H1 (cell line): ENCODE measurements around the gene LFNG. TPM values are rescaled to one million over a fixed set of nuclear protein-coding genes. Genes with fewer than 3 reads are reported as not detected.

ENCODE experiments used
- FOSL1 ChIP-seq: IDR thresholded peaks from 2 replicates; pipeline ENCODE4 v1.6.1; 2011; ENCODE audit warnings: mild to moderate bottlenecking, low read depth, low read length, moderate library complexity; ENCODE audit not compliant: insufficient read depth
- HDAC6 ChIP-seq: IDR thresholded peaks from one replicate; pipeline ENCODE4 v1.7.1; 2012; ENCODE audit warnings: low read depth, mild to moderate bottlenecking, inconsistent platforms, low read length, moderate library complexity
- POLR2AphosphoS5 ChIP-seq: IDR thresholded peaks from 2 replicates; pipeline ENCODE4 v1.6.1; 2011; ENCODE audit warnings: low read depth, low read length
- TAF1 ChIP-seq: IDR thresholded peaks from 2 replicates; pipeline ENCODE4 v1.6.1; 2011; ENCODE audit warnings: mild to moderate bottlenecking, low read depth, low read length
- TCF12 ChIP-seq: IDR thresholded peaks from 2 replicates; pipeline ENCODE4 v1.6.1; 2011; ENCODE audit warnings: low read depth, mild to moderate bottlenecking, low read length
- ZNF274 ChIP-seq: IDR thresholded peaks from 2 replicates; pipeline ENCODE4 v1.7.0; 2012; ENCODE audit warnings: low read length, borderline replicate concordance; ENCODE audit errors: extremely low read depth
- polyA plus RNA-seq, 7 experiments: library from polyadenylated mRNA; depleted of rRNA in 3 of 7; stranded (reverse) in 5 of 7; unstranded in 2 of 7; fragments of >200 nt in 5 of 7; fragments of 200-250 nt in 2 of 7; gene quantifications; 1 replicate in 5 of 7; 2 replicates in 1 of 7; 4 replicates in 1 of 7; pipeline versions ENCODE4 v1.2.1 to v1.2.3, GENCODE V29; 2011 to 2013; ENCODE audit warnings: missing spikeins in 2 of 7, mixed read lengths in 2 of 7
- total RNA-seq: library from RNA; stranded (reverse); fragmentation: NEBNext Ultra II Directional; extraction: Animal tissue kit (Norgen Biotek cat#: 25700); gene quantifications from 2 replicates; pipeline ENCODE4 v1.2.1, GENCODE V29; 2021

Gene LFNG
- total and polyA plus RNA-seq, 2 of the 8 experiments (the other 6 are each of a cell fraction or from before 2014, with no cell fraction given) = 31.6 to 35.6 TPM

DNA sequence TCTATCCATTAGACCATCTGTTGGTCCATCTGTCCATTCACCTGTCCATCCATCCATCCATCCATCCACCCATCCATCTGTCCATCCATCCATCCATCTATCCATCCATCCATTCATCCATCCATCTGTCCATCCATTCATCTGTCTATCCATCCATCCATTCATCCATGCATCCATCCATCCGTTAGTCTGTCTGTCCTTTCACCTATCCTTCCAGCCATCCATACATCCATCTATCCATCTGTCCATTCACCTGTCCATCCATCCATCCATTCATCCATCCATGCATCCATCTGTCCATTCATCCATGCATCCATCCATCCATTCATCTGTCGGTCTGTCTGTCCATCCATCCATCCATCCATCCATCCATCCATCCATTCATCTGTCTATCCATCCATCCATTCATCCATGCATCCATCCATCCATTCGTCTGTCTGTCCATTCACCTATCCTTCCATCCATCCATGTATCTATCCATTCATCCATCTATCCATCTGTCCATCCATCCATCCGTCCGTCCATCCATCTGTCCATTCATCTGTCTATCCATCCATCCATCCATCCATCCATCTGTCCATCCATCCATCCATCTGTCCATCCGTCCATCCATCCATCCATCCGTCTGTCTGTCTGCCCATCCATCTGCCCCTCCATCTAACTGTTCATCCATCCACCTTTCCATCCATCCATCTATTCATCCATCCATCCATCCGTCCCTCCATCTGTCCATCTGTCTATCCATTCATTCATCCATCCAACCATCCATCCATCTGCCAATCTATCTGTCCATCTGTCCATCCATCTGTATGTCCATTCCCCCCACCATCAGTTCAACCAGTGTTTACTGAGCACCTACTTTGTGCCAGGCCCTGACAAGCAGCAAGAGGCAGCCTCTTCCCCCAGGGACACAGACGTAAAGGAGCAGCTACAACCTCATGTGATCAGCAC, 4.8 kb upstream of the LFNG start (continued):
- TF ChIP-seq TCF12 = no peak
- TF ChIP-seq TAF1 = no peak
- no peak for TF ChIP-seq FOSL1
- no peak for TF ChIP-seq HDAC6
- no peak for TF ChIP-seq POLR2AphosphoS5
- TF ChIP-seq ZNF274 = no peak
